ENCODE results near the gene ESRRG. TPM values are rescaled to one million over a fixed set of nuclear protein-coding genes. Genes with fewer than 3 reads are reported as not detected.

The ESRRG gene
- total RNA-seq, 1 experiment from 2014 or later, result 0.44 TPM

GRCh38 chr1:216711712-216712111 lies 11.5 kb downstream of the ESRRG start:
- Histone ChIP-seq H3K79me2 (ENCODE audit: insufficient read depth, low read length) (no peaks in the 10 kb centered on the region), H2BK20ac (ENCODE audit: low read depth, low read length, poor library complexity, severe bottlenecking) (no peak overlapping the region), H4K91ac (ENCODE audit: insufficient read length, low read depth, low read length) (no peak overlapping the region), H4K8ac (replicated peaks; ENCODE audit: insufficient read length, low read depth, low read length) (no peak overlapping the region), H2AFZ (ENCODE audit: low read length) (no peak overlapping the region), H2BK5ac (ENCODE audit: insufficient read length, low read length) (no peak overlapping the region), H3K18ac (ENCODE audit: insufficient read length, low read depth, low read length) (no peak overlapping the region), H3K9ac (ENCODE audit: extremely low read depth, insufficient read length, low read length) (no peak overlapping the region), H3K23ac (ENCODE audit: insufficient read length, low read depth, low read length) (no peak overlapping the region), H3K23me2 (ENCODE audit: insufficient read length, low read depth, low read length, poor library complexity, severe bottlenecking) (no peaks in the 10 kb centered on the region), H3K4ac (ENCODE audit: low read depth, low read length) (no peak overlapping the region), H3K9me3 (ENCODE audit: control insufficient read depth, low read depth, low read length) (no peaks in the 10 kb centered on the region), H3K79me1 (ENCODE audit: insufficient read depth, low read depth, low read length, poor library complexity, severe bottlenecking) (no peaks in the 10 kb centered on the region), H2BK120ac (ENCODE audit: low read depth, low read length, poor library complexity, severe bottlenecking) (no peak overlapping the region), H3K27ac (ENCODE audit: insufficient read length, low read depth, low read length) (no peak overlapping the region), H4K5ac (ENCODE audit: insufficient read length, low read depth, low read length) (no peak overlapping the region), H2BK12ac (ENCODE audit: insufficient read length, low read depth, low read length) (no peak overlapping the region), H3K14ac (ENCODE audit: insufficient read depth, low read length) (no peak overlapping the region), H3K27me3 (ENCODE audit: insufficient read depth, low read length) (no peaks in the 10 kb centered on the region), H2BK15ac (ENCODE audit: low read depth, low read length) (no peak overlapping the region), H2AK5ac (ENCODE audit: insufficient read length, low read length) (no peak overlapping the region), H3K4me2 (ENCODE audit: insufficient read depth, insufficient read length, low read length) (no peak overlapping the region), H3K56ac (ENCODE audit: insufficient read length, low read depth, low read length) (no peak overlapping the region), H3T11ph (ENCODE audit: low read length) (no peak overlapping the region), H4K20me1 (ENCODE audit: control insufficient read depth, insufficient read depth, insufficient read length) (no peaks in the 10 kb centered on the region), H3K4me1 (ENCODE audit: insufficient read depth, low read length) (no peaks in the 10 kb centered on the region)
- H3K4me1 Mint-ChIP-seq, result peaks cover 6 to 13% of the 10 kb centered on the region in 2 experiments
- no peaks in the 10 kb centered on the region for H3K9me3 Mint-ChIP-seq
- DNase-seq, result no peak
- no peaks in the 10 kb centered on the region for H3K27me3 Mint-ChIP-seq (ENCODE audit: low read depth)
- H3K4me3 Mint-ChIP-seq, result no peak overlapping the region
- H3K36me3 Mint-ChIP-seq (ENCODE audit: insufficient read depth in 1 of 3, low read depth in 3 of 3), result no peaks in the 10 kb centered on the region
- TF ChIP-seq CTCF (conservative IDR thresholded peaks at IDR 0.05), result no peak
- H3K27ac Mint-ChIP-seq, result no peak overlapping the region

All from H9 (cell line).